DMS 273 (cell line): ENCODE results near the gene PTPN4.

Experiments
- DNase-seq: peaks from one replicate; lab custom pipeline; 2025; ENCODE audit not compliant: unreplicated experiment; lab: John Stamatoyannopoulos, UW

The PTPN4 gene

DNA sequence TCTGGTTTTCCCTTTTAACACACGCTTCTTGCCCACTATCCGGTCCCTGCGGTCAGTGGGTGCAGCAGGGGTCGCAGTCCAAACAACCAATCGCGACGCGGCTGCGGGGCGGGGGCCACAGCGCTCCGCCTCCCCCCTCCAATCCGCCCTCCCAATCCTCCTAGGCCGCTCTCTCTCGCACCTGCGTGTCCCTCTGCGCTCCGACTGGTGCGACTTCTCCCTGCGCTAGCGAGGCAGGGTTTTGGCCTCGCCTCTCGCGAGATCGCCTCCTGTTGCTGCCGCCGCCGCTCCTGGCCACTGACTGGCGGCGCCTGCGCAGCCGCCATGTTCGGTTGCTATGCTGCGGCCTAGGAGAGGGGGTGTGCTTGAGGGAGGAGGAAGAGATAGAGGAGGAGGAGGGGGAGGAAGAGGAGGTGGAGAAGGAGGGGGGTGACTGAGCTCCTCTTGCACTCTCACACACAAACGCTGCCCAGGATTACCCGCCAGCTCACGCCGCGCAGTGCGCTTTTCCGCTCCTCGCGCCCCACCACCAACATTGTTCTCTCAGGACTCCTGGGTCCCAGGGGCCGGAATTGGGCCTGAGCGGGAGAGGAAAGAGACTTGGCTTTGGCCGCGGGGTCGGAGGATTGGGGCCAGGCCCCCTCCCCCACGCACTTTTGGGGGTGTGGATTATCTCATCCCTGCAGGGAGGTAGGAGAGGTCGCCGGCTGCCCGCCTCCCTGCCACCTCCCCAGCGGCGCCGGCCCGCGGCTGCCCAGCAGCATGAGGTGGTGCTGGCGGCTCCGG lies at the start of gene PTPN4:
TSS of gene PTPN4 (plus strand) at position 472 of the 786 bp plus-strand sequence. CDS start 49,932 bp downstream, outside the sequence.
- peak; percentile 100 for DNase-seq

DNA sequence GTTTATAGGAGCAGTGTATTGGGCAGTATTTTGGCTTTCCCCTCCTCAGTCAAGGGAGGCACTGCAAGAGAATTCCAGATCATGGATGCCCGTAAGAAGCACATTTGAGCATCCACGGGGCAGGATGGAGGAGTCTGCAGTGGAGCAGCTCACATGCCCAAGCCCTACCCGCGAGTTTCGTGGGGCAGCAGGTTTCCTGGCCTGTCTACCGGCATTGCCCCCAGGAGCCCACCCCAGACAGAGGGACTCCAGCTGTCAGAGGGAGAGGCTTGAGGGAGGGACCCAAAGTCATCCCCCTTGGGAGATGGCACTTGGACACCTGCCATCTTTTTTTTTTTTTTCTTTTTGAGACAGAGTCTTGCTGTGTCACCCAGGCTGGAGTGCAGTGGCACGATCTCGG lies 49.4 kb upstream of the PTPN4 start:
- DNase-seq, result peak; percentile 11

DNA sequence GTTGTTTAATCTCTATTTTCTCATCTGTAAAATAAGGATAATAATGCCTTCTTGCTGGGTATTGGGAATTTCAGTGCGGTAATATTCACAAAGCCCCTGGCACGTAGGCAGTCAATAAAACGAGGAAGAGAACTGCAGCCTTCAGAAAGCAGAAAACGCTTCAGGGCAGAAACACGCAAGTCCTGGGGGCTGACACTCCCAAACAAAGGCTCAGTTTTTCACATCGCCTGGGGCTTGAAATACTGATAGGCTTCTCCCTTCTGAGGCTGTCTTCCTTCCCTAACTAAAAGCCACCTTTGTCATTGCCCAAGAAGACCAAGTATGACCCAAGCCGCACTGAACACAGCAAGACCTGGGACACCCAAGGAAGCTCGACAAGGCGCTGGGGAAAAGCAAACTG lies 48.4 kb upstream of the PTPN4 start:
- no peak for DNase-seq

- DNase-seq, result no peak
These were observed 47.2 kb upstream of the PTPN4 start for GRCh38 chr2:119712571-119712970.

GRCh38 chr2:119713819-119714490 lies 45.8 kb upstream of the PTPN4 start:
- DNase-seq, result no peak

GRCh38 chr2:119715409-119716283 lies 44.1 kb upstream of the PTPN4 start:
- DNase-seq, result peak; percentile 47

- peak; percentile 56 for DNase-seq
These were observed 43.4 kb upstream of the PTPN4 start for GRCh38 chr2:119716284-119716672.

- no peak for DNase-seq
These were observed 41.0 kb upstream of the PTPN4 start for GRCh38 chr2:119718501-119719260.

- DNase-seq, result no peak
These were observed 40.5 kb upstream of the PTPN4 start for GRCh38 chr2:119719261-119719627.

DNA sequence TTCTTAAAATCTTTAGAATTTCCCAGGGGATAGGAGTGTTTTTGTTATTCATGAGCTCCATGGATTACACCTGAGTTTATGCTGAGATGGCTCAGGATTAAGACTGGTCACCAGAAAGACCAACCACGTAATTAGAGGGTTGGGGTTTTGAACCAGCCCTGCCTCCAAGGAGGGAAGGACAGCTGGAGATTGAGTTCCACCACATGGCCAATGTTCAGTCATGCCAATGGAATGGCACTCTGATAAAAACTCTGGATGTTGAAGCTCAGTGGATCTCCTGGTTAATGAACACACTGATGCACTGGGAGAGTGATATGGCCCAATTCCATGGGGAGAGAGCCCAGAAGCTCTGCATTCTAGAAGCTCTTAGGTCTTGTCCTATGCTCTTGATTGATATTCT lies 38.7 kb upstream of the PTPN4 start:
- DNase-seq, result peak; percentile 43

GRCh38 chr2:119721462-119721861 lies 38.3 kb upstream of the PTPN4 start:
- DNase-seq, result peak; percentile 82

GRCh38 chr2:119721904-119722303 lies 37.8 kb upstream of the PTPN4 start:
- no peak for DNase-seq

- DNase-seq, result no peak
These were observed 36.5 kb upstream of the PTPN4 start for GRCh38 chr2:119723186-119723585.

GRCh38 chr2:119723784-119724467 lies 35.8 kb upstream of the PTPN4 start:
- DNase-seq, result no peak

- no peak for DNase-seq
These were observed 34.9 kb upstream of the PTPN4 start for GRCh38 chr2:119724656-119725485.

GRCh38 chr2:119727493-119727892 lies 32.2 kb upstream of the PTPN4 start:
- no peak for DNase-seq

DNA sequence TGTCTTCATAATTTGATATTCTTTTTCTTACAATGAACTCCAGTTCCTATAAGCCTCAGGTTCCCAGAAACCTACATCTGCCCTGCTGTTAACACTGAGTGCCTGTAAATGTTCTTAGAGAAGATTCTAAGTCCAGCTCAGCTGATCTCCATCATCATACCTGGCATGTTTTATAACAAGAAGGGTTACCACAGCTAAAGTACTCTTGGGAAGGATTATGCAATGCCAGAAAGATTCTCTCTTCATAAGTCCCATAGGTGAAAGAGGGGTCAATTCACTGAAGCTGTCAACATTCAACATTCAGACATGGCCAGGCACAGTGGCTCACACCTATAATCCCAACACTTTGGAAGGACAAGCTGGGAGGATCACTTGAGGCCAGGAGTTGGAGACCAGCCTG lies 31.3 kb upstream of the PTPN4 start:
- DNase-seq, result no peak

DNA sequence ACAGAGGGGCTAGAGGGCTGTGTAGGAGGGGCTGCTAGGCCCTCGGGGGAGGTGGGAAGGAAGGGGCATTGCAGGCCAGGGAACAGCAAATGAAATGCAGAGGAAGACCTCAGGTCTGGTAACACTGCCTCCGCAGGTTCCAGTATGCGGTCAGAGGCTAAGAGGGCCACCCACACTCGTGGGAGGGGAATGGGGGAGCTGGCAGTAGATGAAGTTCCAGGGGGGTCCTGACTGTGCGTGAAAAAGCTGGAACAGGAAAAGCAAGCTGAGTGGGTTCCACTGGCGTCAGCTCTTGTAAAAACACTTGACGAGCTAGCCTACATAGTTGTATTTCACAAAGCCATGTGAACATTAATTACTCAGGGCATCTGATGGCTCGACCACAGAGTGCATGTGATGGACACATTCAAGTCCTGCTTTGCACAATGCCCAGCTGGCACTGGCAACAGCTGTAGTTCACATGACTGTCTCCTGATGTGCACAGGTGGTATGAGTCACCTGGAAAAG lies 29.0 kb upstream of the PTPN4 start:
- DNase-seq, result no peak

- no peak for DNase-seq
These were observed 27.7 kb upstream of the PTPN4 start for GRCh38 chr2:119731983-119732382.
